ENCODE results near the gene RAD21L1.

The RAD21L1 gene

GRCh38 chr20:1199964-1200363 is 25.9 kb upstream of the RAD21L1 start:
- no peak for ATAC-seq
- TF ChIP-seq, protein P1, sequence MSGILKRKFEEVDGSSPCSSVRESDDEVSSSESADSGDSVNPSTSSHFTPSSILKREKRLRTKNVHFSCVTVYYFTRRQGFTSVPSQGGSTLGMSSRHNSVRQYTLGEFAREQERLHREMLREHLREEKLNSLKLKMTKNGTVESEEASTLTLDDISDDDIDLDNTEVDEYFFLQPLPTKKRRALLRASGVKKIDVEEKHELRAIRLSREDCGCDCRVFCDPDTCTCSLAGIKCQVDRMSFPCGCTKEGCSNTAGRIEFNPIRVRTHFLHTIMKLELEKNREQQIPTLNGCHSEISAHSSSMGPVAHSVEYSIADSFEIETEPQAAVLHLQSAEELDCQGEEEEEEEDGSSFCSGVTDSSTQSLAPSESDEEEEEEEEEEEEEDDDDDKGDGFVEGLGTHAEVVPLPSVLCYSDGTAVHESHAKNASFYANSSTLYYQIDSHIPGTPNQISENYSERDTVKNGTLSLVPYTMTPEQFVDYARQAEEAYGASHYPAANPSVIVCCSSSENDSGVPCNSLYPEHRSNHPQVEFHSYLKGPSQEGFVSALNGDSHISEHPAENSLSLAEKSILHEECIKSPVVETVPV (CRISPR knock-in tag; IDR thresholded peaks at IDR 0.05), result no peak
- TF ChIP-seq PATZ1 (CRISPR knock-in tag; IDR thresholded peaks at IDR 0.05; ENCODE audit: borderline replicate concordance) (no peak), RARB (CRISPR knock-in tag; IDR thresholded peaks at IDR 0.05) (no peak), ZC3H10 (CRISPR knock-in tag; IDR thresholded peaks at IDR 0.05) (no peak), ISL1 (CRISPR knock-in tag; IDR thresholded peaks at IDR 0.05) (no peak), GLIS3 (CRISPR knock-in tag; IDR thresholded peaks at IDR 0.05) (no peak), BACH2 (CRISPR knock-in tag; IDR thresholded peaks at IDR 0.05; ENCODE audit: borderline replicate concordance) (no peak), ZFP30 (CRISPR knock-in tag; IDR thresholded peaks at IDR 0.05) (no peak), TCF4 (CRISPR knock-in tag; IDR thresholded peaks at IDR 0.05; ENCODE audit: borderline replicate concordance) (no peak), ESRRG (CRISPR knock-in tag; IDR thresholded peaks at IDR 0.05) (no peak), TSHZ2 (CRISPR knock-in tag; IDR thresholded peaks at IDR 0.05) (no peak), ZNF70 (CRISPR knock-in tag; IDR thresholded peaks at IDR 0.05) (no peak), SNAI2 (CRISPR knock-in tag; IDR thresholded peaks at IDR 0.05) (no peak), POU6F1 (CRISPR knock-in tag; IDR thresholded peaks at IDR 0.05; ENCODE audit: borderline replicate concordance, low read depth) (no peak), ZNF8 (CRISPR knock-in tag; IDR thresholded peaks at IDR 0.05) (no peak), OSR1 (CRISPR knock-in tag; IDR thresholded peaks at IDR 0.05) (no peak), ZNF565 (CRISPR knock-in tag; conservative IDR thresholded peaks at IDR 0.05; ENCODE audit: low read depth) (no peak)
- TF ChIP-seq, protein P2, sequence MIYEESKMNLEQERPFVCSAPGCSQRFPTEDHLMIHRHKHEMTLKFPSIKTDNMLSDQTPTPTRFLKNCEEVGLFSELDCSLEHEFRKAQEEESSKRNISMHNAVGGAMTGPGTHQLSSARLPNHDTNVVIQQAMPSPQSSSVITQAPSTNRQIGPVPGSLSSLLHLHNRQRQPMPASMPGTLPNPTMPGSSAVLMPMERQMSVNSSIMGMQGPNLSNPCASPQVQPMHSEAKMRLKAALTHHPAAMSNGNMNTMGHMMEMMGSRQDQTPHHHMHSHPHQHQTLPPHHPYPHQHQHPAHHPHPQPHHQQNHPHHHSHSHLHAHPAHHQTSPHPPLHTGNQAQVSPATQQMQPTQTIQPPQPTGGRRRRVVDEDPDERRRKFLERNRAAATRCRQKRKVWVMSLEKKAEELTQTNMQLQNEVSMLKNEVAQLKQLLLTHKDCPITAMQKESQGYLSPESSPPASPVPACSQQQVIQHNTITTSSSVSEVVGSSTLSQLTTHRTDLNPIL (CRISPR knock-in tag; IDR thresholded peaks at IDR 0.05; ENCODE audit: low read depth), result no peak

DNA sequence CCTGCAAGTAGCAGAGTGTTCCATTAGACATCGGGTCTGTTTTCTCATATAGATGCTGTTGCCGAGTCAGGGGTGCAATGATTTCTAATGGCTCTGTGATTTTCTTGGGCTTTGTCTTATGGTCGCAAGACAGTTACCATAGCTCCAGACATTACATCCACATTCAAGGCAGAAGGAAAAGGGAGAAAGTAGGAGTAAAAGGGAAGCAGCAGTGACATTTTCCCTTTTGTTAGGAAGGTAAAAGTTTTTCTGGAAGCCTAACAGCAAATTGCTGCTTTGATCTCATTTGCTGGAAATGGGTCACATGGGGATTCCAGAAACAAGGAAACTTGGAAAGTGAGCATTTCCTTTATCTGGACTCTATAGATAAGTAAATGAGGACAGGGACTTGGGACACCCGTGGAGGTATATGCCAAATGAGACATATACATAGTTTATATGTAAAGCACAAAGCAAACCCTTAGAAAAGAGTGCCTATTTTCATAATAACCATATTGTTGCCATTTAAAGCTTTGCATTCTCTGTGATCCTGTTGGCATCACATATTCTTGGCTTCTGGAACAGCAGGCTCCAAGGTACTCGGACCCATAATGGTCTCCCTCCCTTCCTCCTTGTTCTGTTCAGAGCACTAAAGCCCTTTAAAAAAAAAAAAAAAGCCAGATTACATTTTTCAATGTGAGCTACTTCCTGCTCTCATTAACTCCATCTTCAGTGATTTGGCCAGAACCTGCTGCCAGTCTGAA is 22.9 kb upstream of the RAD21L1 start, which contains the start of gene C20orf202:
TSS of gene C20orf202 (plus strand) at position 693 of the 743 bp plus-strand sequence. CDS start 132 bp downstream, outside the sequence.
- TF ChIP-seq TCF4 (CRISPR knock-in tag; IDR thresholded peaks at IDR 0.05; ENCODE audit: borderline replicate concordance) (no peak), PPARA (CRISPR knock-in tag; IDR thresholded peaks at IDR 0.05; ENCODE audit: borderline replicate concordance) (no peak), POU6F1 (CRISPR knock-in tag; IDR thresholded peaks at IDR 0.05; ENCODE audit: borderline replicate concordance, low read depth) (no peak), CSDC2 (CRISPR knock-in tag; IDR thresholded peaks at IDR 0.05) (no peak), PATZ1 (CRISPR knock-in tag; IDR thresholded peaks at IDR 0.05; ENCODE audit: borderline replicate concordance) (no peak), ZFP30 (CRISPR knock-in tag; IDR thresholded peaks at IDR 0.05) (no peak), ZNF565 (CRISPR knock-in tag; conservative IDR thresholded peaks at IDR 0.05; ENCODE audit: low read depth) (no peak), ZFP3 (CRISPR knock-in tag; IDR thresholded peaks at IDR 0.05) (no peak), TSHZ2 (CRISPR knock-in tag; IDR thresholded peaks at IDR 0.05) (no peak)
- no peak for ATAC-seq

Measured in SK-N-SH treated with all-trans-retinoic acid at 6 μM for 48 hours (cell line).